ENCODE results near the gene RAB8A. TPM values are rescaled to one million over a fixed set of nuclear protein-coding genes. Genes with fewer than 3 reads are reported as not detected.

Gene RAB8A
- total and polyA plus RNA-seq, 9 of the 15 experiments (the other 6 are each of a cell fraction or from before 2014, with no cell fraction given) = 11.2 to 102 (median 53.2) TPM

DNA sequence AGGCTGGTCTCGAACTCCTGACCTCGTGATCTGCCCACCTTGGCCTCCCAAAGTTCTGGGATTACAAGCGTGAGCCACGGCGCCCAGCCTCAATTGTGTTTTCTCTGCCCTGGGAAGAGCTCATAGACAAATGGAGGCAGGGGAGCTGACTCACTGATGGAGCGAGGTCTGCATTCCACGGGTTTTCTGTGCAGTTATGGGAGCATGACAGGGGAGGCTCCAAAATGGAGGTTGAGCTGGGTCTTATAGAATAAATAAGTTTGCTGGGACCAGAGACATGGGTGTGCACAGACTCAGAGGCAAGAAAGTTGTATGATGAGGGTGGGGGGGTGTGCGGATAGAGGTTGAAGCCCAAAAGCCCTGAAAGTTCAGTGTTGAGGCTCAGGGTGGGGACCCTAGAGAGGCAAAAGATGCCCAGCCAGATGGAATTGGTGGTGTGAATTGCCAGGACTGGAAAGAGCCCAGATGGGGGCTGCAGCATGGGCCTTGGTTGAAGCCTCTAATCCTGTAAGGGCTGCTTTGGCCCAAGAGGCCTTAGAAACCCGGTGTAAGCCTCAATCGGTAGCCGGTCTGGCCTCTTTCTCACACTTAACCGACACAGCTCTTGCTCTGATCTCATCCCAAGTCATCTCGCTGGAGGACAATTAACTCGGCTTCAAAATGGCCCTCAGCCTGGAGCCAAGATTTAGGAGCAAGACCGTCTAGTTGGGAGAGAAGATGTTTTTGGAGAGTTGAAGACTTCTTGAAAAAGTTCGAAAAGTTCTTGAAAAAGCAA, 33.5 kb upstream of the RAB8A start (continued):
- TF ChIP-seq, protein P1, sequence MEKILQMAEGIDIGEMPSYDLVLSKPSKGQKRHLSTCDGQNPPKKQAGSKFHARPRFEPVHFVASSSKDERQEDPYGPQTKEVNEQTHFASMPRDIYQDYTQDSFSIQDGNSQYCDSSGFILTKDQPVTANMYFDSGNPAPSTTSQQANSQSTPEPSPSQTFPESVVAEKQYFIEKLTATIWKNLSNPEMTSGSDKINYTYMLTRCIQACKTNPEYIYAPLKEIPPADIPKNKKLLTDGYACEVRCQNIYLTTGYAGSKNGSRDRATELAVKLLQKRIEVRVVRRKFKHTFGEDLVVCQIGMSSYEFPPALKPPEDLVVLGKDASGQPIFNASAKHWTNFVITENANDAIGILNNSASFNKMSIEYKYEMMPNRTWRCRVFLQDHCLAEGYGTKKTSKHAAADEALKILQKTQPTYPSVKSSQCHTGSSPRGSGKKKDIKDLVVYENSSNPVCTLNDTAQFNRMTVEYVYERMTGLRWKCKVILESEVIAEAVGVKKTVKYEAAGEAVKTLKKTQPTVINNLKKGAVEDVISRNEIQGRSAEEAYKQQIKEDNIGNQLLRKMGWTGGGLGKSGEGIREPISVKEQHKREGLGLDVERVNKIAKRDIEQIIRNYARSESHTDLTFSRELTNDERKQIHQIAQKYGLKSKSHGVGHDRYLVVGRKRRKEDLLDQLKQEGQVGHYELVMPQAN (IDR thresholded peaks at IDR 0.05; ENCODE audit: borderline replicate concordance) = no peak
- TF ChIP-seq ZFP36 (IDR thresholded peaks at IDR 0.05; ENCODE audit: low read depth, low read length, partially characterized antibody) = no peak
- TF ChIP-seq PHB (CRISPR knock-in tag; IDR thresholded peaks at IDR 0.05) = 0 out of 2 replicates have a peak, but pooled peaks have one; percentile 27
- TF ChIP-seq TGIF2 (CRISPR knock-in tag; IDR thresholded peaks at IDR 0.05) = no peak
- no peak for TF ChIP-seq BACH1 (tag; IDR thresholded peaks at IDR 0.05)
- TF ChIP-seq, protein P2, sequence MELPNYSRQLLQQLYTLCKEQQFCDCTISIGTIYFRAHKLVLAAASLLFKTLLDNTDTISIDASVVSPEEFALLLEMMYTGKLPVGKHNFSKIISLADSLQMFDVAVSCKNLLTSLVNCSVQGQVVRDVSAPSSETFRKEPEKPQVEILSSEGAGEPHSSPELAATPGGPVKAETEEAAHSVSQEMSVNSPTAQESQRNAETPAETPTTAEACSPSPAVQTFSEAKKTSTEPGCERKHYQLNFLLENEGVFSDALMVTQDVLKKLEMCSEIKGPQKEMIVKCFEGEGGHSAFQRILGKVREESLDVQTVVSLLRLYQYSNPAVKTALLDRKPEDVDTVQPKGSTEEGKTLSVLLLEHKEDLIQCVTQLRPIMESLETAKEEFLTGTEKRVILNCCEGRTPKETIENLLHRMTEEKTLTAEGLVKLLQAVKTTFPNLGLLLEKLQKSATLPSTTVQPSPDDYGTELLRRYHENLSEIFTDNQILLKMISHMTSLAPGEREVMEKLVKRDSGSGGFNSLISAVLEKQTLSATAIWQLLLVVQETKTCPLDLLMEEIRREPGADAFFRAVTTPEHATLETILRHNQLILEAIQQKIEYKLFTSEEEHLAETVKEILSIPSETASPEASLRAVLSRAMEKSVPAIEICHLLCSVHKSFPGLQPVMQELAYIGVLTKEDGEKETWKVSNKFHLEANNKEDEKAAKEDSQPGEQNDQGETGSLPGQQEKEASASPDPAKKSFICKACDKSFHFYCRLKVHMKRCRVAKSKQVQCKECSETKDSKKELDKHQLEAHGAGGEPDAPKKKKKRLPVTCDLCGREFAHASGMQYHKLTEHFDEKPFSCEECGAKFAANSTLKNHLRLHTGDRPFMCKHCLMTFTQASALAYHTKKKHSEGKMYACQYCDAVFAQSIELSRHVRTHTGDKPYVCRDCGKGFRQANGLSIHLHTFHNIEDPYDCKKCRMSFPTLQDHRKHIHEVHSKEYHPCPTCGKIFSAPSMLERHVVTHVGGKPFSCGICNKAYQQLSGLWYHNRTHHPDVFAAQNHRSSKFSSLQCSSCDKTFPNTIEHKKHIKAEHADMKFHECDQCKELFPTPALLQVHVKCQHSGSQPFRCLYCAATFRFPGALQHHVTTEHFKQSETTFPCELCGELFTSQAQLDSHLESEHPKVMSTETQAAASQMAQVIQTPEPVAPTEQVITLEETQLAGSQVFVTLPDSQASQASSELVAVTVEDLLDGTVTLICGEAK (IDR thresholded peaks at IDR 0.05) = peak; percentile 13
- TF ChIP-seq, protein P2 (CRISPR knock-in tag; IDR thresholded peaks at IDR 0.05) = no peak
- no peak for TF ChIP-seq ATF1 (CRISPR knock-in tag; IDR thresholded peaks at IDR 0.05)
- TF ChIP-seq ATF1 (tag; IDR thresholded peaks at IDR 0.05) = no peak
- no peak for TF ChIP-seq CHAMP1 (IDR thresholded peaks at IDR 0.05)
- TF ChIP-seq ETV6 (IDR thresholded peaks at IDR 0.05; ENCODE audit: borderline replicate concordance in 1 of 2, low read depth in 2 of 2, low read length in 1 of 2) = no peak
- TF ChIP-seq ETV6 (CRISPR knock-in tag; IDR thresholded peaks at IDR 0.05; ENCODE audit: borderline replicate concordance) = no peak
- no peak for TF ChIP-seq CBX5 (IDR thresholded peaks at IDR 0.05; ENCODE audit: borderline replicate concordance, low read depth)
- TF ChIP-seq ZBTB1 (CRISPR knock-in tag; IDR thresholded peaks at IDR 0.05; ENCODE audit: borderline replicate concordance, low read depth) = no peak
- TF ChIP-seq BDP1 (IDR thresholded peaks at IDR 0.05; ENCODE audit: insufficient read depth, insufficient read length) = no peak
